ENCODE results near the gene PCNX3. TPM values are rescaled to one million over a fixed set of nuclear protein-coding genes. Genes with fewer than 3 reads are reported as not detected.

The PCNX3 gene
- total and polyA plus RNA-seq, 2 of the 4 experiments (the other 2 are of a cell fraction) = 5.6 to 33.2 TPM

DNA sequence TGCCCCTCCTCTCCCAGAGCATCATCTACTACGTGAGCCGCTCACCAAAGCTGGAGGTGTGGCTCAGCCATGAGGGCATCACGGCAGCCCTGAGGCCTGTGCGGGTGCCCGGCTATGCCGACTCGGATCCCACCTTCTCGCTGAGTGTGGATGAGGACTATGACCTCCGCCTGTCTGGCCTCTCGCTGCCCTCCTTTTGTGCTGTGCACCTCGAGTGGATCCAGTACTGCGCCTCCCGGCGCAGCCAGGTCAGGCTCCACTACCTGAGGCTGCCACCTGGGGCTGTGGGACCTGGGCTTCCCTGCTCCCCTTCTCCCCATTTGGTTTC is 18.5 kb downstream of the PCNX3 start:
- in situ Hi-C loops (cut with MboI; ENCODE audit: low sequenced_read_pairs) (no loop called here), intact Hi-C loops (cut with micrococcal nuclease) (no loop called here), dilution Hi-C loops (cut with HindIII; ENCODE audit: low sequenced_read_pairs, unreplicated experiment) (no loop called here)
- BruUV-seq (replicated peaks) = no TSS peak
- Histone ChIP-seq H3K9me3 (ENCODE audit: control insufficient read depth, insufficient read depth, low read length) (no peaks in the 10 kb centered on the region), H3K36me3 (ENCODE audit: control insufficient read depth, insufficient read depth, low read length) (peaks cover 64% of the 10 kb centered on the region), H2AK5ac (ENCODE audit: low read depth, low read length) (no peak overlapping the region), H3K9me1 (ENCODE audit: insufficient read depth, low read length) (no peaks in the 10 kb centered on the region; the same call in 1 of the 2 replicates), H2BK20ac (ENCODE audit: low read depth, low read length) (no peak overlapping the region), H3K27ac (ENCODE audit: insufficient read depth, low read length) (no peak overlapping the region), H4K20me1 (ENCODE audit: insufficient read depth, low read length) (peaks cover 12% of the 10 kb centered on the region; the same call in 1 of the 2 replicates), H3K27me3 (ENCODE audit: control insufficient read depth, insufficient read depth, low read length) (no peaks in the 10 kb centered on the region), H3K23ac (ENCODE audit: low read depth, low read length) (no peak overlapping the region), H3K79me1 (ENCODE audit: low read depth in 1 of 2, low read length in 2 of 2) (peaks cover 15 to 22% of the 10 kb centered on the region in 2 experiments), H3K4me3 (ENCODE audit: insufficient read depth, low read depth, low read length) (no peak overlapping the region), H3K4ac (ENCODE audit: low read depth, low read length) (no peak overlapping the region), H2BK5ac (ENCODE audit: low read depth, low read length, poor library complexity, severe bottlenecking) (no peak overlapping the region), H2BK15ac (ENCODE audit: low read depth, low read length) (no peak overlapping the region), H3K18ac (ENCODE audit: low read depth, low read length) (no peak overlapping the region), H4K8ac (ENCODE audit: low read depth in 2 of 2, low read length in 2 of 2) (no peak overlapping the region), H4K5ac (ENCODE audit: low read depth, low read length) (no peak overlapping the region), H2AFZ (replicated peaks; ENCODE audit: low read length, poor library complexity) (no peak overlapping the region), H3K56ac (ENCODE audit: extremely low read depth, insufficient read depth, low read length) (no peak overlapping the region), H2BK120ac (ENCODE audit: low read depth, low read length) (no peak overlapping the region), H3K4me2 (ENCODE audit: low read depth, low read length) (no peak overlapping the region), H3K14ac (replicated peaks; ENCODE audit: low read depth, low read length) (no peak overlapping the region), H4K91ac (ENCODE audit: insufficient read depth, low read depth, low read length) (no peak overlapping the region), H3K4me1 (ENCODE audit: control insufficient read depth, insufficient read depth, low read length) (peaks cover 6% of the 10 kb centered on the region), H2AK9ac (replicated peaks; ENCODE audit: low read depth, low read length, poor library complexity) (no peak overlapping the region), H3K9ac (ENCODE audit: low read depth, low read length) (no peak overlapping the region)
- DNase-seq (no peak), ATAC-seq (ENCODE audit: low read depth) (no peak)
- 97% methylated on average over 5 of the region's 14 CpGs; no CpG with 5 or more reads in 1 of the 2 experiments for WGBS, 2 experiments (ENCODE audit: extremely low coverage in 2 of 2, insufficient read length in 1 of 2)
- no peak for TF ChIP-seq MAFK (IDR thresholded peaks at IDR 0.05; ENCODE audit: low read depth, low read length)
- TF ChIP-seq RFX5 (IDR thresholded peaks at IDR 0.05; ENCODE audit: low read depth, low read length) = no peak
- no peak for TF ChIP-seq MXI1 (IDR thresholded peaks at IDR 0.05; ENCODE audit: borderline replicate concordance, low read depth, low read length)
- no peak for TF ChIP-seq FOS (IDR thresholded peaks at IDR 0.05; ENCODE audit: low read depth, low read length)
- no peak for TF ChIP-seq MAZ (IDR thresholded peaks at IDR 0.05; ENCODE audit: borderline replicate concordance, low read depth, low read length)
- no peak for TF ChIP-seq SMC3 (IDR thresholded peaks at IDR 0.05; ENCODE audit: low read depth, low read length)
- TF ChIP-seq CEBPB (IDR thresholded peaks at IDR 0.05; ENCODE audit: low read depth, low read length) = no peak
- TF ChIP-seq, protein P1, sequence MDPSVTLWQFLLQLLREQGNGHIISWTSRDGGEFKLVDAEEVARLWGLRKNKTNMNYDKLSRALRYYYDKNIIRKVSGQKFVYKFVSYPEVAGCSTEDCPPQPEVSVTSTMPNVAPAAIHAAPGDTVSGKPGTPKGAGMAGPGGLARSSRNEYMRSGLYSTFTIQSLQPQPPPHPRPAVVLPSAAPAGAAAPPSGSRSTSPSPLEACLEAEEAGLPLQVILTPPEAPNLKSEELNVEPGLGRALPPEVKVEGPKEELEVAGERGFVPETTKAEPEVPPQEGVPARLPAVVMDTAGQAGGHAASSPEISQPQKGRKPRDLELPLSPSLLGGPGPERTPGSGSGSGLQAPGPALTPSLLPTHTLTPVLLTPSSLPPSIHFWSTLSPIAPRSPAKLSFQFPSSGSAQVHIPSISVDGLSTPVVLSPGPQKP (IDR thresholded peaks at IDR 0.05; ENCODE audit: borderline replicate concordance, low read depth, low read length) = no peak
- TF ChIP-seq RCOR1 (IDR thresholded peaks at IDR 0.05; ENCODE audit: insufficient replicate concordance, low read length) = no peak
- TF ChIP-seq POLR2A (IDR thresholded peaks at IDR 0.05; ENCODE audit: low read depth, low read length) = no peak
- no peak for TF ChIP-seq RAD21 (IDR thresholded peaks at IDR 0.05; ENCODE audit: low read length)
- TF ChIP-seq, protein P2, sequence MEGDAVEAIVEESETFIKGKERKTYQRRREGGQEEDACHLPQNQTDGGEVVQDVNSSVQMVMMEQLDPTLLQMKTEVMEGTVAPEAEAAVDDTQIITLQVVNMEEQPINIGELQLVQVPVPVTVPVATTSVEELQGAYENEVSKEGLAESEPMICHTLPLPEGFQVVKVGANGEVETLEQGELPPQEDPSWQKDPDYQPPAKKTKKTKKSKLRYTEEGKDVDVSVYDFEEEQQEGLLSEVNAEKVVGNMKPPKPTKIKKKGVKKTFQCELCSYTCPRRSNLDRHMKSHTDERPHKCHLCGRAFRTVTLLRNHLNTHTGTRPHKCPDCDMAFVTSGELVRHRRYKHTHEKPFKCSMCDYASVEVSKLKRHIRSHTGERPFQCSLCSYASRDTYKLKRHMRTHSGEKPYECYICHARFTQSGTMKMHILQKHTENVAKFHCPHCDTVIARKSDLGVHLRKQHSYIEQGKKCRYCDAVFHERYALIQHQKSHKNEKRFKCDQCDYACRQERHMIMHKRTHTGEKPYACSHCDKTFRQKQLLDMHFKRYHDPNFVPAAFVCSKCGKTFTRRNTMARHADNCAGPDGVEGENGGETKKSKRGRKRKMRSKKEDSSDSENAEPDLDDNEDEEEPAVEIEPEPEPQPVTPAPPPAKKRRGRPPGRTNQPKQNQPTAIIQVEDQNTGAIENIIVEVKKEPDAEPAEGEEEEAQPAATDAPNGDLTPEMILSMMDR (conservative IDR thresholded peaks at IDR 0.05; ENCODE audit: low read depth, low read length) = no peak
- TF ChIP-seq, protein P3, sequence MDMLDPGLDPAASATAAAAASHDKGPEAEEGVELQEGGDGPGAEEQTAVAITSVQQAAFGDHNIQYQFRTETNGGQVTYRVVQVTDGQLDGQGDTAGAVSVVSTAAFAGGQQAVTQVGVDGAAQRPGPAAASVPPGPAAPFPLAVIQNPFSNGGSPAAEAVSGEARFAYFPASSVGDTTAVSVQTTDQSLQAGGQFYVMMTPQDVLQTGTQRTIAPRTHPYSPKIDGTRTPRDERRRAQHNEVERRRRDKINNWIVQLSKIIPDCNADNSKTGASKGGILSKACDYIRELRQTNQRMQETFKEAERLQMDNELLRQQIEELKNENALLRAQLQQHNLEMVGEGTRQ (IDR thresholded peaks at IDR 0.05; ENCODE audit: low read depth, low read length) = no peak
- no peak for TF ChIP-seq BHLHE40 (IDR thresholded peaks at IDR 0.05; ENCODE audit: low read depth, low read length)
- no peak for TF ChIP-seq CHD1 (IDR thresholded peaks at IDR 0.05; ENCODE audit: low read depth, low read length)
- no peak for TF ChIP-seq NFE2L2 (IDR thresholded peaks at IDR 0.05; ENCODE audit: low read depth, low read length)
- POLR2A ChIA-PET (ENCODE audit: unreplicated experiment) = no interaction called here
- CTCF ChIA-PET = no interaction called here
